H9 (cell line): ENCODE data around the gene NUDT8. TPM values are rescaled to one million over a fixed set of nuclear protein-coding genes. Genes with fewer than 3 reads are reported as not detected.

Source experiments
- DNase-seq: peaks from one replicate; pipeline ENCODE4 v3.0.0-alpha.2; 2017
- H2AFZ ChIP-seq: one replicate; pipeline ENCODE4 v1.6.1; 2013; ENCODE audit warnings: mild to moderate bottlenecking, low read length, control low read depth, moderate library complexity
- H2AK5ac ChIP-seq: 2 replicates; pipeline ENCODE4 v1.6.1; 2013; ENCODE audit warnings: low read length, control low read depth, mixed read lengths; ENCODE audit not compliant: insufficient read length
- H2BK120ac ChIP-seq: one replicate; pipeline ENCODE4 v1.6.1; 2013; ENCODE audit warnings: low read depth, mild to moderate bottlenecking, low read length, control low read depth, inconsistent platforms; ENCODE audit not compliant: poor library complexity, severe bottlenecking
- H2BK12ac ChIP-seq: 2 replicates; pipeline ENCODE4 v1.6.1; 2013; ENCODE audit warnings: low read length, control low read depth, mixed read lengths, low read depth; ENCODE audit not compliant: insufficient read length
- H2BK15ac ChIP-seq: 2 replicates; pipeline ENCODE4 v1.6.1; 2013; ENCODE audit warnings: low read depth, low read length, control low read depth
- H2BK20ac ChIP-seq: one replicate; pipeline ENCODE4 v1.6.1; 2013; ENCODE audit warnings: low read depth, mild to moderate bottlenecking, low read length, control low read depth, inconsistent platforms; ENCODE audit not compliant: poor library complexity, severe bottlenecking
- H2BK5ac ChIP-seq: 2 replicates; pipeline ENCODE4 v1.6.1; 2013; ENCODE audit warnings: low read length, control low read depth, mixed read lengths; ENCODE audit not compliant: insufficient read length
- H3K14ac ChIP-seq: 2 replicates; pipeline ENCODE4 v1.6.1; 2013; ENCODE audit warnings: low read length, control low read depth; ENCODE audit not compliant: insufficient read depth
- H3K18ac ChIP-seq: 2 replicates; pipeline ENCODE4 v1.6.1; 2013; ENCODE audit warnings: low read depth, mild to moderate bottlenecking, mixed read lengths, low read length, control low read depth; ENCODE audit not compliant: insufficient read length
- H3K23ac ChIP-seq: 2 replicates; pipeline ENCODE4 v1.6.1; 2013; ENCODE audit warnings: low read length, control low read depth, mixed read lengths, low read depth; ENCODE audit not compliant: insufficient read length
- H3K23me2 ChIP-seq: 2 replicates; pipeline ENCODE4 v1.6.1; 2013; ENCODE audit warnings: low read depth, mild to moderate bottlenecking, mixed read lengths, low read length, control low read depth; ENCODE audit not compliant: insufficient read length, poor library complexity, severe bottlenecking
- H3K27ac ChIP-seq: 2 replicates; pipeline ENCODE4 v1.5.1; 2013; ENCODE audit warnings: low read length, control low read depth, mixed read lengths, low read depth; ENCODE audit not compliant: insufficient read length
- H3K27me3 ChIP-seq: 2 replicates; pipeline ENCODE4 v1.6.1; 2013; ENCODE audit warnings: low read length, control low read depth, inconsistent platforms; ENCODE audit not compliant: insufficient read depth
- H3K4ac ChIP-seq: 2 replicates; pipeline ENCODE4 v1.6.1; 2013; ENCODE audit warnings: low read depth, mild to moderate bottlenecking, control low read depth, inconsistent platforms, low read length, moderate library complexity
- H3K4me1 ChIP-seq: 2 replicates; pipeline ENCODE4 v1.6.1; 2013; ENCODE audit warnings: low read length, control low read depth, inconsistent platforms; ENCODE audit not compliant: insufficient read depth
- H3K4me2 ChIP-seq: 2 replicates; pipeline ENCODE4 v1.6.1; 2013; ENCODE audit warnings: low read length, control low read depth, mixed read lengths; ENCODE audit not compliant: insufficient read length, insufficient read depth
- H3K56ac ChIP-seq: 2 replicates; pipeline ENCODE4 v1.6.1; 2013; ENCODE audit warnings: low read depth, mild to moderate bottlenecking, mixed read lengths, low read length, control low read depth; ENCODE audit not compliant: insufficient read length
- H3K79me1 ChIP-seq: 2 replicates; pipeline ENCODE4 v1.6.1; 2013; ENCODE audit warnings: low read depth, mild to moderate bottlenecking, moderate library complexity, low read length, control low read depth, inconsistent platforms; ENCODE audit not compliant: insufficient read depth, poor library complexity, severe bottlenecking
- H3K79me2 ChIP-seq: 2 replicates; pipeline ENCODE4 v1.6.1; 2013; ENCODE audit warnings: low read length, control low read depth, inconsistent platforms; ENCODE audit not compliant: insufficient read depth
- H3K9ac ChIP-seq: 2 replicates; pipeline ENCODE4 v1.6.1; 2013; ENCODE audit warnings: low read length, control low read depth, mixed read lengths; ENCODE audit not compliant: insufficient read length; ENCODE audit errors: extremely low read depth
- H3K9me3 ChIP-seq: one replicate; pipeline ENCODE4 v1.6.1; 2013; ENCODE audit warnings: low read depth, low read length, inconsistent platforms; ENCODE audit not compliant: control insufficient read depth
- H3T11ph ChIP-seq: one replicate; pipeline ENCODE4 v1.6.1; 2013; ENCODE audit warnings: mild to moderate bottlenecking, low read length, control low read depth, inconsistent platforms
- H4K20me1 ChIP-seq: one replicate; pipeline ENCODE4 v1.6.1; 2013; ENCODE audit not compliant: control insufficient read depth, insufficient read length, insufficient read depth
- H4K5ac ChIP-seq: 2 replicates; pipeline ENCODE4 v1.6.1; 2013; ENCODE audit warnings: low read depth, mild to moderate bottlenecking, mixed read lengths, low read length, control low read depth; ENCODE audit not compliant: insufficient read length
- H4K8ac ChIP-seq: replicated peaks from 2 replicates; pipeline ENCODE4 v1.6.1; 2013; ENCODE audit warnings: low read length, control low read depth, mixed read lengths, low read depth; ENCODE audit not compliant: insufficient read length
- H4K91ac ChIP-seq: 2 replicates; pipeline ENCODE4 v1.6.1; 2013; ENCODE audit warnings: low read depth, mild to moderate bottlenecking, moderate library complexity, mixed read lengths, low read length, control low read depth; ENCODE audit not compliant: insufficient read length
- H3K27ac Mint-ChIP-seq, 3 experiments: 2 replicates in 2 of 3; 3 replicates in 1 of 3; pipeline ENCODE4 v1.8.0; 2020 to 2021; ENCODE audit warnings: mixed read lengths in 3 of 3, mild to moderate bottlenecking in 1 of 3, moderate library complexity in 1 of 3
- H3K27me3 Mint-ChIP-seq: 2 replicates; pipeline ENCODE4 v1.8.0; 2021; ENCODE audit warnings: low read depth, mild to moderate bottlenecking, moderate library complexity, mixed read lengths
- H3K36me3 Mint-ChIP-seq, 3 experiments: 2 replicates in 2 of 3; 3 replicates in 1 of 3; pipeline ENCODE4 v1.8.0; 2020 to 2021; ENCODE audit warnings: low read depth in 3 of 3, mixed read lengths in 3 of 3; ENCODE audit not compliant: insufficient read depth in 1 of 3
- H3K4me1 Mint-ChIP-seq, 2 experiments: 2 replicates each; pipeline ENCODE4 v1.8.0; 2020; ENCODE audit warnings: mixed read lengths in 2 of 2
- H3K4me3 Mint-ChIP-seq, 2 experiments: 2 replicates in 1 of 2; 3 replicates in 1 of 2; pipeline ENCODE4 v1.8.0; 2020 to 2021; ENCODE audit warnings: mild to moderate bottlenecking in 2 of 2, mixed read lengths in 2 of 2, moderate library complexity in 1 of 2
- H3K9me3 Mint-ChIP-seq, 2 experiments: 2 replicates in 1 of 2; 3 replicates in 1 of 2; pipeline ENCODE4 v1.8.0; 2020; ENCODE audit warnings: mild to moderate bottlenecking in 2 of 2, mixed read lengths in 2 of 2, moderate library complexity in 1 of 2
- WGBS: extraction: QIAGEN DNeasy Blood & Tissue Kit; methylation state at CpG from one replicate; pipeline ENCODE4 v1.1.7; 2013; ENCODE audit warnings: missing lambda C conversion rate, low lambda C conversion rate, mixed read lengths; ENCODE audit not compliant: insufficient read length; ENCODE audit errors: extremely low coverage; 5-methylcytosine and 5-hydroxymethylcytosine counted together
- total RNA-seq: library from RNA; stranded (reverse); gene quantifications from 2 replicates; pipeline ENCODE4 v1.2.1, GENCODE V29; 2021
- TF ChIP-seq, protein P1 (sequence below): fragments of 200-600 bp; sonication (generic); conservative IDR thresholded peaks from 3 replicates; pipeline ENCODE4 v1.8.0; 2021; ENCODE audit warnings: antibody characterized with exemption, mild to moderate bottlenecking

NUDT8 gene
- total RNA-seq, 1 experiment from 2014 or later, result 6.5 TPM

DNA sequence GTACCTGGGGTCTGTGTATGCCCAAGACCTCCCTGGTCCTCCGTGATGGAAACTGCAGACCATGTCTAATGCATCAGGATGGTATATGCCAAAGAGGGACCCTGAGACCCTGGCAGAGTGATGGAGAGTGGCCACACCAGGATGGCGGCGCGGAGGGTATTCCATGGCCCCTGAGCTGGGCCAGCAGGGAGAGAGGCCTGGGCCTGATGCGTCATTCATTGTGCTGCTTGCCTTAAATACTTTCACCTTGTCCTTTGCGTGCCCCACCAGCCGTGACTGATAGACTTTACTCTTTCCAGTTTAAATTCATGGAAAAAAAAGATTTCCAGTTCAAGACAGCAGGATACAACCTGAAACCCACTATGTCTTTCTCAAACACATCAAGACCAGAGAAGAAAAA is 28.6 kb downstream of the NUDT8 start:
- Histone ChIP-seq H3K79me1 (no peaks in the 10 kb centered on the region), H3K56ac (no peak overlapping the region), H4K5ac (no peak overlapping the region), H3K14ac (no peak overlapping the region), H2BK5ac (no peak overlapping the region), H3K27me3 (no peaks in the 10 kb centered on the region), H3K18ac (no peak overlapping the region), H3K23me2 (no peaks in the 10 kb centered on the region), H3K9ac (no peak overlapping the region), H2BK15ac (no peak overlapping the region), H3K23ac (no peak overlapping the region), H4K20me1 (no peaks in the 10 kb centered on the region), H3K27ac (no peak overlapping the region), H3K79me2 (no peaks in the 10 kb centered on the region), H4K8ac (no peak overlapping the region), H2AK5ac (no peak overlapping the region), H4K91ac (no peak overlapping the region), H3T11ph (no peak overlapping the region), H3K4me1 (no peaks in the 10 kb centered on the region), H3K9me3 (no peaks in the 10 kb centered on the region), H2BK12ac (no peak overlapping the region), H2AFZ (no peak overlapping the region), H2BK20ac (no peak overlapping the region), H3K4me2 (no peak overlapping the region), H2BK120ac (no peak overlapping the region), H3K4ac (no peak overlapping the region)
- Mint-ChIP-seq H3K9me3 (peaks cover 25 to 30% of the 10 kb centered on the region in 2 experiments), H3K4me3 (no peak overlapping the region; a peak in 1 of 5 replicates), H3K36me3 (peaks cover 2 to 20% (median 3%) of the 10 kb centered on the region in 3 experiments; a peak in 4 of 7 replicates), H3K27ac (no peak overlapping the region), H3K27me3 (peaks cover 15% of the 10 kb centered on the region), H3K4me1 (peaks cover 28 to 38% of the 10 kb centered on the region in 2 experiments)
- no peak for DNase-seq
- no CpG with 5 or more reads among the region's 7 CpGs for WGBS
- TF ChIP-seq, protein P1, sequence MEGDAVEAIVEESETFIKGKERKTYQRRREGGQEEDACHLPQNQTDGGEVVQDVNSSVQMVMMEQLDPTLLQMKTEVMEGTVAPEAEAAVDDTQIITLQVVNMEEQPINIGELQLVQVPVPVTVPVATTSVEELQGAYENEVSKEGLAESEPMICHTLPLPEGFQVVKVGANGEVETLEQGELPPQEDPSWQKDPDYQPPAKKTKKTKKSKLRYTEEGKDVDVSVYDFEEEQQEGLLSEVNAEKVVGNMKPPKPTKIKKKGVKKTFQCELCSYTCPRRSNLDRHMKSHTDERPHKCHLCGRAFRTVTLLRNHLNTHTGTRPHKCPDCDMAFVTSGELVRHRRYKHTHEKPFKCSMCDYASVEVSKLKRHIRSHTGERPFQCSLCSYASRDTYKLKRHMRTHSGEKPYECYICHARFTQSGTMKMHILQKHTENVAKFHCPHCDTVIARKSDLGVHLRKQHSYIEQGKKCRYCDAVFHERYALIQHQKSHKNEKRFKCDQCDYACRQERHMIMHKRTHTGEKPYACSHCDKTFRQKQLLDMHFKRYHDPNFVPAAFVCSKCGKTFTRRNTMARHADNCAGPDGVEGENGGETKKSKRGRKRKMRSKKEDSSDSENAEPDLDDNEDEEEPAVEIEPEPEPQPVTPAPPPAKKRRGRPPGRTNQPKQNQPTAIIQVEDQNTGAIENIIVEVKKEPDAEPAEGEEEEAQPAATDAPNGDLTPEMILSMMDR, result no peak
